HG03378 (cell line): Measurements from ENCODE around the gene GDF7.
A peak's percentile ranks its signal among the peaks of the same experiment; 100 is the strongest.

Experiments
- ATAC-seq: cut with Tn5 transposase; IDR thresholded peaks from one replicate; pipeline ENCODE4 v1.9.1; 2021; ENCODE audit warnings: mild to moderate bottlenecking, moderate library complexity; ENCODE audit not compliant: unreplicated experiment

GDF7 gene

GRCh38 chr2:20672201-20672951 is 5.4 kb downstream of the GDF7 start:
- no peak for ATAC-seq

- no peak for ATAC-seq
Measured at GRCh38 chr2:20673686-20674308, 6.9 kb downstream of the GDF7 start.

DNA sequence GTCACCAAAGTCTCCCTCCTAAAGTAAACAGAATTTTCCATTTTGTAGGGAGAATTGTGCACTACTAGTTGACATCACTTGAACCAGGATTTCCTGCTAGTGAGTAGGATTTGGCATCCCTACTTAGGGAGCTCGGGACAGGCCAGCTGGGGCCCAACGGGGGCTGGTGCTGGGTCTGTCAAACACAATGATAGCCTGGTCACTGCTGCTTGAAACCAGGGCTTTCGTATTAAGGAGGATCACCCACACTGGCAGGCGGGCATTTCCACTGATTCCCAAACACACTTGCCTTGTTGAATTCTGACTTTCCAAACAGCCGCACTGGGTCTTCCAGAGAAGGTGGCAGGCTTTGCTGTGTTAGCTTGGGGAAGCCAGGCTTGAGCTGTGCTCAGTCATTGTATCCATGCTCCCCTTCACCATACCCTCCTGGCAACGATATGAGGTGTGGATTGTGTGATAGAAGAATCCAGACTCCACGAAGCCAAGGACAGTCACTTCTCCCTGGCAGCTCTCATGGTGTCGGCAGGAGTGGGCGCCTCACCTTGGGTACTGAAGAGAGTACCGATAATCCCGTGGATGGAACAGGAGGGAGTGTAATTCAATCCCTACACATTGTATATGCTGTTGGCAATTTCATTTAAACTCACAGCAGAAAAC is 7.5 kb downstream of the GDF7 start:
- no peak for ATAC-seq

- ATAC-seq = no peak
Measured at GRCh38 chr2:20674974-20675679, 8.2 kb downstream of the GDF7 start.

GRCh38 chr2:20675701-20676352 is 8.9 kb downstream of the GDF7 start:
- ATAC-seq = peak; percentile 59

DNA sequence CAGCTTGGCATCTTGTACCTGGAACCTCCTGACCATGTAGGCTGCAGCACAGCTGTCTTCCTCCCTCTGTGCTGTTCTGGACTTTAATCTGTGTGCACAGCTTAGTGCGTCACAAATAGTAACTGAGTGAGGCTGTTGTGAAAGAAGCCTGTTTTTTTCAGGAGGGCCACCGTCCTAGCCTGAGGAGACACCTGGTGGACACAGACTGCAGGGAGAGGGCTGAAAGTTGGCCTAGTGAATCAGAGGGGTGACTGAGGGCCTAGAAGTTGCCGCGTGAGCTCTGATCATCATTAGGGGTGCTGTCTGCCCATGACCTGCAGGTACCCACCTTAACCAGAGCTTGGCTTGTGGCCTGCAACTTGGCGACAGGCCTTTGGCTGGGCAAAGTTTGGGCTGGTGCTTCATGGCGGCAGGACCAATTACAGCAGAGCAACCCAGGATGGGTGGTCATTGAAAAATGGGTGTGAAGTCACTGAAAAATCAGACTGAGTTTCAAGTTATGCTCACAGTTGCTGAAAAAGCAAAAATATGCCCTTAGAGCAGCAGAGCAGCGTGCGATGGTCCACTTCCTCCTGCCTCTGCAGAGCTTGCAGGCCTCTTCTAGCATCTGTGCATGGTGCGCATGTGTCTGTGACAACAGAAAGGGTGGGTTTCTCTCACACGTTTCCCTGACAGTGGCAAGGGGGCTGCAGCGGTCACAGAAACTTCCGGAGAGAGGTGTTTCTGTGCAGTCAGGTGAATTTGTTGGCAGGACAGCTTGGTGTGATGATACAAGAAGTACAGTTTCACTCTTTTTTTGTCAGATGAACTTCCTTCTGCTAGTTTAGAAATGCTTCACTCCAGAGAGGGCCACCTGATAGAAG is 9.6 kb downstream of the GDF7 start:
- ATAC-seq = peak; percentile 78

DNA sequence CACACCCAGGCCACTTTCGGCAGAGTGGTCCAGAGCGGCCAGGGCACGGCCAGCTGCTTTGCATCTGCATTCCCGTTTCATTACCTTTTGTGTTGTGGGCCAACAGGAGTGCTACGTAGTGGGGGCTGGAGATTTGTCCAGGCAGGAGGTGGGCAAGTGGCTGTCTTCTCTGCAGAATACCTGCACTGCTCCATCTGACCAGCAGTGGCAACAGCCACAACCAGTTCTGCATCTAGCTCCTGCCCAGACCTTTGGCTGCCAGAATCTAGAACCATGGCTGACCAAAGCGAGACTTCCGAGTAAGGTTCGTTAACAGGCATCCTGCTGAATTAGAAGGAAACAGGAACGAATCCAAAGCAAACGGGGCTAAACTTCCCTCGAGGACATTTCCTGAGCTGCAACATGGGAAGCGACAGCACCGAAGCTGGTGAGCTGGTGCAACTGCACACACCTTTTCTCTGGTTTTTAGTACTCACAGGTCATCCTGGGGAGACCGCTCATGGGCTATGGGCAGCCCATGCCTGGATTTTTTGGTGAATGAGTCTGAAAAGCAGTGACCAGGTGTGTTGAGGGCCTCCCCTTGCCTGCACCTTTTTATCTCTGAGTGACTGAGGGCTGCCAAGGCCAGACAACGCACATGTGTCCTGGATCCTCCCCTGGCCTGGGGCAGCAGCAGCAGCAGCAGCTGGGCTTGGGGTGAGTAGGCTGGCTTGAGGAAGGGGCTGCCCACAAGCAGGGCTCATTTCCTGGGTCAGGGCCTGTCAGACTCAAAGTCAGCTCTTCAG is 10.5 kb downstream of the GDF7 start:
- ATAC-seq = peak; percentile 37

GRCh38 chr2:20678086-20678395 is 11.1 kb downstream of the GDF7 start:
- ATAC-seq = no peak

DNA sequence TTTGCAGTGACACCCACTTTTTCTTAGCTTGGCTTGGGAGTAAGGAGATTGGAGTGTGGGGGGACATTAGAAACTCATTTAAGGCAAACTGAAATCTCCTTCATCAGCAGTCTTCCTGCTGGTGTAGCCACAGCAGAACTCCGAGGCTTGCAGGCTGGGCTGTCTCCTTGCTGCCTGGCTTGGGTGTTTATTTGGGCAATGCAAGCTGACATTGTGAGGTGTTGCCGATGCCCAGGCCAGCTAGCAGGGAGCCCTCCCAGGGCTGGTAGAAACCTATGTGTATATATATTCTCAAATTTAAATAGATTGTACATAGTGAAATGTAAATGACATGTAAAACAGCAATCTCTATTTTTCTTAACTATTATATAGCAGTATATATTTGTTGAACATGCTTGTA is 11.8 kb downstream of the GDF7 start:
- ATAC-seq = no peak

GRCh38 chr2:20680744-20681375 is 13.9 kb downstream of the GDF7 start:
- ATAC-seq = no peak

DNA sequence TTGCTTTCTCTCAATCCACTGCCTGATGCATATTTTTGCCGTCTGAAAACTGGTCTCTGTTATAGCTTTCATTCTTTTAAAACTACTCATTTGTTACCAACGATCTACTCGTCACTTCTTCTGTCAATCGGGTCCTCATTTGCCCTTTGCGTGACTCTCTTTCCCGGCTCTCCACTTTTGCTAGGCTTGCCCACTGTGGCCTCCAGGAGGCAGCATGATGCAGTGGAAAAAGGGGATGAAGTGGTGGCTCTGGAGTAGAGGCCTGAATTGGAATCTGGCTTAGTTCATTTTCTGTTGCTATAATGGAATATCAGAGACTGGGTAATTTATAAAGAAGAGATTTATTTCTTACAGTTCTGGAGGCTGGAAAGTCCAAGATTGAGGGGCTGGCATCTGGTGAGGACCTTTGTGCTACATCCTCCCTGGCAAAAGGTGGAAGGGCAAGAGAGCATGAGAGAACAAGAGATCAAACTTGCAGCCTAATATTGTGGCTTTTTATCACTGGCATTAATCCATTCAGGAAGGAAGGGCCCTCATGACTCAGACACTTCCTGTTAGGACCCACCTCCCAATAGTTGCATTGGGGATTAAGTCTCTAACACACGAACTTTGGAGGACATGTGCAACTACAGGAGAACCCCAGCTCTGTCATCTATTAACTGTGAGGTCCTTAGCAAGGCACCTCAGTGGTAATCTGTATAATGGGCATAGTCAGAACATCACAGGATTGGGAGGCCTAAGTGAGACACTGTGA is 15.4 kb downstream of the GDF7 start:
- no peak for ATAC-seq

- ATAC-seq = no peak
Measured at GRCh38 chr2:20684581-20685063, 17.7 kb downstream of the GDF7 start.

- no peak for ATAC-seq
Measured at GRCh38 chr2:20687260-20687832, 20.4 kb downstream of the GDF7 start.

GRCh38 chr2:20689428-20690264 is 22.7 kb downstream of the GDF7 start:
- ATAC-seq = no peak

DNA sequence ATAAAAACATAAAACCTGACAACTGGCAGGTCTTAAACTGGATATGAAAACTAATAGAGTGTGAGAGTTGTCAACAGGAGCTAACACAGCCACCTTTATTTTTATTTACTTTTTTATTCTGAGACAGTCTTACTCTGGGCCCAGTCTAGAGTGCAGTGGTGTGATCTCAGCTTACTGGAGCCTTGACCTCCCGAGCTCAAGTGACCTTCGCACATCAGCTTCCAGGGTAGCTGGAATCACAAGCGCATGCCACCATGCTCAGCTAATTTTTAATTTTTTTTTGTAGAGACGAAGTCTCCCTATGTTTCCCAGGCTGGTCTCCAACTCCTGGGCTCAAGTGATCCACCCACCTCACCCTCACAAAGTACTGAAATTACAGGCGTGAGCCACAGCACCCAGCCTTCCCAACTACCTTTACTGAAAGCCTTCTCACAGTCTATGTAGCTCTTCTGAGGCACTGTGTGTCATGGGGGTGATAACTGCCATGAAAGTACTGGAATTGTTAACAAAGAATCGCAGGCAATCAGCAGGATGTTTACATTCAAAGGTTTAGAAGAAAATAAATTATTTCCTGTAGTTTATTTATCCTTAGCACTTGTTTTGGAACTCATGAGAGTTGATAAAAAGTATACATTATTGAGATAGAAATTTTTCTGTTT is 24.3 kb downstream of the GDF7 start:
- ATAC-seq = no peak

DNA sequence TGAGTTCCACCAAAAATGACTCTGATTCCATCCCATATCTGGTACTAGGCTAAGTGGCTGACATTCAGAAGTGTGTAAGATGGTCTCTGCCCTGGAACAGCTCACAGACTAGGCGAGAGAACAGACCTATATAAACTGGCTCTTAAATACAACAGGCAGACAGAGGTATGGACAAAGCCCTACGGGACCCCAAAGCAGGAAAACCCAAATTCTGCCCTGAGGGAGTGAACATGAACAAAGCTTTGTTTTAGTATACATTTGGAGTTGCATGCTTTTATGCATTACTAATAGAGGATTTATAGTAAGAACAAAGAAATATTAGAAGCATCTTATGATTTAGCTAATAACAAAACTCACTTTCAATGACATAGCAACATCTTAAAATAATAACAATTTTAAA is 25.1 kb downstream of the GDF7 start:
- no peak for ATAC-seq
